HUES6 (cell line): ENCODE data around the gene KYAT1.

Experiments used
- H3K27ac ChIP-seq: 2 replicates; pipeline ENCODE4 v1.7.0; 2013; ENCODE audit warnings: low read depth, mild to moderate bottlenecking, low read length, inconsistent platforms
- H3K27me3 ChIP-seq: 2 replicates; pipeline ENCODE4 v1.6.1; 2013; ENCODE audit warnings: low read length; ENCODE audit not compliant: control insufficient read depth, insufficient read depth
- H3K36me3 ChIP-seq: 2 replicates; pipeline ENCODE4 v1.6.1; 2013; ENCODE audit warnings: low read length; ENCODE audit not compliant: control insufficient read depth, insufficient read depth
- H3K4me1 ChIP-seq: 2 replicates; pipeline ENCODE4 v1.6.1; 2013; ENCODE audit warnings: low read length; ENCODE audit not compliant: control insufficient read depth, insufficient read depth
- H3K4me3 ChIP-seq: 2 replicates; pipeline ENCODE4 v1.5.1; 2013; ENCODE audit warnings: low read depth, low read length
- H3K9ac ChIP-seq: one replicate; pipeline ENCODE4 v1.6.1; 2013; ENCODE audit warnings: mild to moderate bottlenecking, low read length
- H3K9me3 ChIP-seq: 2 replicates; pipeline ENCODE4 v1.6.1; 2013; ENCODE audit warnings: low read depth, low read length; ENCODE audit not compliant: control insufficient read depth, insufficient read depth

The KYAT1 gene

GRCh38 chr9:128906741-128907140 is 25.0 kb upstream of the KYAT1 start:
- Histone ChIP-seq H3K9ac (no peak overlapping the region), H3K4me1 (peaks cover 14% of the 10 kb centered on the region), H3K4me3 (no peak overlapping the region), H3K36me3 (peaks cover 59% of the 10 kb centered on the region), H3K27me3 (no peaks in the 10 kb centered on the region), H3K27ac (no peak overlapping the region), H3K9me3 (no peaks in the 10 kb centered on the region)

- no peaks in the 10 kb centered on the region for H3K9me3 ChIP-seq
- H3K4me1 ChIP-seq: peaks cover 6% of the 10 kb centered on the region
- peaks cover 57% of the 10 kb centered on the region for H3K36me3 ChIP-seq
- H3K9ac ChIP-seq: no peak overlapping the region
- no peak overlapping the region for H3K4me3 ChIP-seq
- no peak overlapping the region for H3K27ac ChIP-seq
- H3K27me3 ChIP-seq: no peaks in the 10 kb centered on the region
These were observed 24.2 kb upstream of the KYAT1 start for GRCh38 chr9:128905964-128906363.

DNA sequence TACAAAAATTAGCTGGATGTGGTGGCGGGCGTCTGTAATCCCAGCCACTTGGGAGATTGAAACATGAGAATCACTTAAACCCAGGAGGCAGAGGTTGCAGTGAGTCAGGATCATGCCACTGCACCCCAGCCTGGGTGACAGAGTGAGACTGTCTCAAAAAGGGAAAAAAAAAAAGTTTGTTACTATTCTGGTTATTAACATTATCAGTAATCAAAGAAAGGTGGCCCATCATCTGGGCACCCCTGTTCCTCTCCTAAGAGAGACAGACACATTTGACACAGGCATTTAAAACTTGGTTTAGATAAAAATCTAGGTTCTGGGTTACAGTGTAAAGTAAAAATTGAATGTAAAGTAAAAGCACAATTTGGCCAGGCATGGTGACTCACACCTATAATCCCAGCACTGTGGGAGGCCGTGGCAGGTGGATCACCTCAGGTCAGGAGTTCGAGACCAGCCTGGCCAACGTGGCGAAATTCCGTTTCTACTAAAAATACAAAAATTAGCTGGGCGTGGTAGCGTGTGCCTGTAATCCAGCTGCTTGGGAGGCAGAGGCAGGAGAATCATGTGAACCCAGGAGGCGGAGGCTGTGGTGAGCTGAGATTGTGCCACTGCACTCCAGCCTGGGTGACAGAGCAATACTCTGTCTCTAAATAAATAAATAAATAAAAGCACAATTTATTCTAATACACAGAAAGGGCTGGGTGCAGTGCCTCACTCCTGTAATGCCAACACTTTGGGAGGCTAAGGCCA is 22.3 kb upstream of the KYAT1 start:
- Histone ChIP-seq H3K27ac (no peak overlapping the region), H3K4me3 (no peak overlapping the region), H3K36me3 (peaks cover 49% of the 10 kb centered on the region), H3K9ac (no peak overlapping the region), H3K9me3 (no peaks in the 10 kb centered on the region), H3K27me3 (no peaks in the 10 kb centered on the region), H3K4me1 (peaks cover 6% of the 10 kb centered on the region; the same call in 1 of the 2 replicates)

GRCh38 chr9:128903079-128903461 is 21.3 kb upstream of the KYAT1 start:
- Histone ChIP-seq H3K36me3 (peaks cover 49% of the 10 kb centered on the region), H3K27me3 (no peaks in the 10 kb centered on the region)

GRCh38 chr9:128902351-128903078 is 20.8 kb upstream of the KYAT1 start:
- no peak overlapping the region for H3K4me3 ChIP-seq
- no peak overlapping the region for H3K27ac ChIP-seq
- H3K27me3 ChIP-seq: no peaks in the 10 kb centered on the region
- peaks cover 15% of the 10 kb centered on the region; the same call in 1 of the 2 replicates for H3K4me1 ChIP-seq
- H3K9ac ChIP-seq: no peak overlapping the region
- H3K36me3 ChIP-seq: peaks cover 46% of the 10 kb centered on the region
- H3K9me3 ChIP-seq: no peaks in the 10 kb centered on the region

More at GRCh38 chr9:128903079-128903461, 21.3 kb upstream of the KYAT1 start:
- Histone ChIP-seq H3K4me3 (no peak overlapping the region), H3K4me1 (peaks cover 15% of the 10 kb centered on the region; the same call in 1 of the 2 replicates), H3K9ac (no peak overlapping the region), H3K27ac (no peak overlapping the region), H3K9me3 (no peaks in the 10 kb centered on the region)

- H3K9me3 ChIP-seq: no peaks in the 10 kb centered on the region
- H3K9ac ChIP-seq: no peak overlapping the region
- no peaks in the 10 kb centered on the region for H3K27me3 ChIP-seq
- H3K4me1 ChIP-seq: peaks cover 15% of the 10 kb centered on the region; the same call in 1 of the 2 replicates
- H3K36me3 ChIP-seq: peaks cover 44% of the 10 kb centered on the region
- no peak overlapping the region for H3K4me3 ChIP-seq
- no peak overlapping the region for H3K27ac ChIP-seq
These were observed 20.1 kb upstream of the KYAT1 start for GRCh38 chr9:128901822-128902221.

DNA sequence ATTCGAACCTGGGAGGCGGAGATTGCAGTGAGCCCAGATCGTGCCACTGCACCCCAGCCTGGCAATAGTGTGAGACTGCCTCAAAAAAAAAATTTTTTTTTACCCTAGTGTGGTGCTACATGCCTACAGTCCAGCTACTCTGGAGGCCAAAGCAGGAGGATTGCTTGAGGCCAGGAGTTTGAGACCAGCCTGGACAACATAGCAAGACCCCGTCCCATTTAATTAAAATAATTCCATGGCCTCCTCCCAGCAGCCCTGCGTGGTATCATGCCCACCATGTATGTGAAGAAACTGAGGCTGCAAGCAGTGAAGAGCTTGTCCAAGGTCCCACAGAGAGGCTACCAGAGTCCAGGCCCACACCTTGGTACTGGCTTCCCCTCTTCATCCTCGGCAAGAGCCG is 19.6 kb upstream of the KYAT1 start:
- H3K27ac ChIP-seq: no peak overlapping the region
- H3K4me1 ChIP-seq: peaks cover 15% of the 10 kb centered on the region; the same call in 1 of the 2 replicates
- no peak overlapping the region for H3K9ac ChIP-seq
- no peaks in the 10 kb centered on the region for H3K27me3 ChIP-seq
- peaks cover 46% of the 10 kb centered on the region for H3K36me3 ChIP-seq
- H3K4me3 ChIP-seq: no peak overlapping the region
- H3K9me3 ChIP-seq: no peaks in the 10 kb centered on the region

DNA sequence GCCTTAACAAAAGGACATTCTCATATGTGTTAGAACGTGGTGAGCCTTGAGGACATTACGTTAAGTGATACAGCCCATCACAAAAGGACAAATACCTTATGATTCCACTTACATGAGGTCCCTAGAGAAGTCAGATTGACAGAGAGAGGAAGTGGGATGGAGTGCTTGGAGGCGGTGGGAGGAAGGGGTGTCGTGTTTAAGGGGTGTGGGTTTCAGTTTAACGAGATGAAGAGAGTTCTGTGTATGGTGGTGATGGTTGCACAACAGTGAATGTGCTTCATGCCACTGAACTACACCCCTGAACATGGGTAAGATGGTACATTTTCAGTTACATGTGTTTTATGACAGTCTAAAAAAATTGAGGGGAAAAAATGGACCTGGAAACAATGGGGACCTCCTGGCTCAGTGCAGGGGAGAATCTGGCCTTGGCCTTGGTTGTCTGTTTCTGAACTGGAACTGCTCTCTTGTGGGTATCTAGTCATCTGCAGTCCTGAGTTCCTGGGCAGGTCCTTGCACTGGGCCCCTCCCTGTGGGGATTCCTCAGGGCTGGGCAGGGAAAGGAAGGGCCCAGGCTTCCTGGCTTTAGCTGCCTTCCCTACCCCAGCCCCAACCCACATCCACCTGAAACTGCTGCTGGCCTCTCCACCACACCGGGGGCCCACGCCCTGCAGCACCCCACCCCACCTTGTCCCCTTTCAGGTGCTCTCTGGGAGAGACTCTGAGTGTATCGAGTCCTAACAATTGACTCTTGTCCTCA is 18.0 kb upstream of the KYAT1 start:
- Histone ChIP-seq H3K9me3 (no peaks in the 10 kb centered on the region), H3K4me1 (peaks cover 26% of the 10 kb centered on the region), H3K9ac (no peak overlapping the region), H3K4me3 (no peak overlapping the region), H3K27ac (no peak overlapping the region), H3K27me3 (no peaks in the 10 kb centered on the region), H3K36me3 (peaks cover 59% of the 10 kb centered on the region)

- Histone ChIP-seq H3K27me3 (no peaks in the 10 kb centered on the region), H3K9ac (no peak overlapping the region), H3K9me3 (no peaks in the 10 kb centered on the region), H3K4me1 (peaks cover 26% of the 10 kb centered on the region), H3K27ac (no peak overlapping the region), H3K4me3 (no peak overlapping the region), H3K36me3 (peaks cover 60% of the 10 kb centered on the region)
These were observed 17.3 kb upstream of the KYAT1 start for GRCh38 chr9:128898845-128899565.

DNA sequence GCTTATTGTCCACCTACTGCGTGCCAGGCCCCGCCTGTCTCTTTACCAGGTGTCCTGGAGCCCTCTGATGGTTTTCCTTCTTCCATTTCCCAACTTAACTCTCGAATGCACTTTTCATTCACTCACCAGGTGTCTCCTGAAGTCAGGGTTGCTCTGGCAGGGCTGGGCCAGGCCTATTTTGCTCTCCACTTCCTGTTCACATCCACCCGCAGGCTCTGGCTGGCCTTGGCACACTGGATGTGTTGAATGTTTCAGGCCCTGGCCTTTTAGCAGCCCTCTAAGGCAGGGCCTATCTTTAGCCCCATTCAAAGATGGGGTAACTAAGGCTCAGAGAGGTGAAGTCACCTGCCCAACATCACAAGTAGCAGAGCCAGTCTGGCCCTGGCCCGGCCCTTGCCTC is 16.6 kb upstream of the KYAT1 start:
- Histone ChIP-seq H3K4me1 (peaks cover 26% of the 10 kb centered on the region), H3K9ac (no peak overlapping the region)

More for the DNA sequence above, 16.6 kb upstream of the KYAT1 start:
- no peaks in the 10 kb centered on the region for H3K9me3 ChIP-seq
- H3K27me3 ChIP-seq: no peaks in the 10 kb centered on the region
- peaks cover 63% of the 10 kb centered on the region for H3K36me3 ChIP-seq
- no peak overlapping the region; the same call in 1 of the 2 replicates for H3K27ac ChIP-seq
- H3K4me3 ChIP-seq: no peak overlapping the region
